ENCODE measurements around the gene TARBP1.
"Not testable (repeated sequence)": the region's sequence is repeated elsewhere in the genome, so short reads cannot be mapped to it uniquely, and the experiment has no call there.

The TARBP1 gene

GRCh38 chr1:234431255-234431654, 47.7 kb downstream of the TARBP1 start:
- no peak for DNase-seq

GRCh38 chr1:234430691-234431090, 48.3 kb downstream of the TARBP1 start:
- no peak for DNase-seq

GRCh38 chr1:234429434-234429806, 49.6 kb downstream of the TARBP1 start:
- no peak for DNase-seq

- no peak for DNase-seq
Observed at GRCh38 chr1:234427950-234428646, 50.9 kb downstream of the TARBP1 start.

GRCh38 chr1:234413990-234414389, 65.0 kb downstream of the TARBP1 start:
- no peak for DNase-seq

GRCh38 chr1:234413485-234413884, 65.5 kb downstream of the TARBP1 start:
- DNase-seq = no peak

GRCh38 chr1:234412830-234413229, 66.1 kb downstream of the TARBP1 start:
- no peak for DNase-seq

GRCh38 chr1:234409328-234409727, 69.7 kb downstream of the TARBP1 start:
- DNase-seq = peak in 3 of 5 donors; percentile 10 to 75 (median 14)

- peak; percentile 12 to 81 (median 46) for DNase-seq
Observed at GRCh38 chr1:234408757-234409156, 70.2 kb downstream of the TARBP1 start.

- DNase-seq = no peak
Observed at GRCh38 chr1:234406871-234407270, 72.1 kb downstream of the TARBP1 start.

GRCh38 chr1:234405676-234406075, 73.3 kb downstream of the TARBP1 start:
- DNase-seq = no peak

- DNase-seq = no peak
Observed at GRCh38 chr1:234402939-234403338, 76.0 kb downstream of the TARBP1 start.

- no peak for DNase-seq
Observed at GRCh38 chr1:234401658-234402057, 77.3 kb downstream of the TARBP1 start.

- DNase-seq = peak in 1 of 5 donors; percentile 53
Observed at GRCh38 chr1:234400773-234401172, 78.2 kb downstream of the TARBP1 start.

- DNase-seq = not testable (repeated sequence)
Observed at GRCh38 chr1:234399515-234399914, 79.5 kb downstream of the TARBP1 start.

- peak in 1 of 5 donors; percentile 60 for DNase-seq
Observed at GRCh38 chr1:234398849-234399381, 80.1 kb downstream of the TARBP1 start.

- no peak for DNase-seq
Observed at GRCh38 chr1:234397732-234398131, 81.2 kb downstream of the TARBP1 start.

GRCh38 chr1:234396871-234397270, 82.1 kb downstream of the TARBP1 start:
- DNase-seq = no peak

GRCh38 chr1:234396092-234396491, 82.9 kb downstream of the TARBP1 start:
- DNase-seq = no peak

- DNase-seq = no peak
Observed at GRCh38 chr1:234395297-234395696, 83.7 kb downstream of the TARBP1 start.

- no peak for DNase-seq
Observed at GRCh38 chr1:234393190-234393589, 85.8 kb downstream of the TARBP1 start.

GRCh38 chr1:234388094-234388493, 90.9 kb downstream of the TARBP1 start:
- DNase-seq = no peak

- peak in 1 of 5 donors; percentile 20 for DNase-seq
Observed at GRCh38 chr1:234386122-234386521, 92.9 kb downstream of the TARBP1 start.

GRCh38 chr1:234381699-234382555, 97.1 kb downstream of the TARBP1 start:
- DNase-seq = no peak
